GM12878 (cell line): ENCODE measurements around the gene LRRC30. TPM values are rescaled to one million over a fixed set of nuclear protein-coding genes. Genes with fewer than 3 reads are reported as not detected.

Experiments
- ATAC-seq: fragments of 200-7000 bp; cut with Tn5 transposase; 3 replicates; pipeline ENCODE4 v1.9.1; 2020; ENCODE audit warnings: mild to moderate bottlenecking, moderate library complexity
- BruUV-seq: library from RNA; stranded (reverse); fragments of 400-500 nt; replicated peaks from 2 replicates; lab custom pipeline; 2021; lab: Mats Ljungman, UMichigan
- CTCF ChIA-PET: fragments of 300-600 bp; sonication (Branson Sonifier 250); formaldehyde crosslinking; extraction: SDS; loops from one replicate; lab custom pipeline; 2021; ENCODE audit warnings: inconsistent platforms; lab: Yijun Ruan, JAX
- POLR2A ChIA-PET: fragments of 350-600 bp; formaldehyde crosslinking; extraction: SDS; loops from one replicate; lab custom pipeline; 2021; ENCODE audit warnings: inconsistent platforms; lab: Charles Lee
- RAD21 ChIA-PET: fragments of 300-600 bp; sonication (Branson Sonifier 250); formaldehyde crosslinking; loops from one replicate; lab custom pipeline; 2023; ENCODE audit warnings: antibody characterized with exemption; ENCODE audit not compliant: unreplicated experiment; lab: Charles Lee
- SMC1A ChIA-PET: fragments of 300-600 bp; sonication (Branson Sonifier 250); formaldehyde crosslinking; loops from one replicate; lab custom pipeline; 2023; ENCODE audit not compliant: unreplicated experiment, uncharacterized antibody; lab: Charles Lee
- DNase-seq: peaks from one replicate; pipeline ENCODE4 v3.0.0-alpha.2; 2011; ENCODE audit warnings: low read depth, low spot score
- FAIRE-seq: peaks from 3 replicates; lab custom pipeline; 2011; peaks lifted over from hg19 to GRCh38; lab: Jason Lieb, UNC
- H2AFZ ChIP-seq: 2 replicates; pipeline ENCODE4 v1.6.0; 2011; ENCODE audit warnings: low read depth, low read length, control low read depth; ENCODE audit not compliant: control insufficient read depth
- H3K27ac ChIP-seq: 2 replicates; pipeline ENCODE4 v1.5.1; 2011; ENCODE audit warnings: control low read depth; ENCODE audit not compliant: control insufficient read depth, insufficient read depth
- H3K27me3 ChIP-seq, 2 experiments: replicated peaks in 1 of 2; 2 replicates each; pipeline versions ENCODE4 v1.6.0 to v1.6.1; 2011; ENCODE audit warnings: low read length in 1 of 2; ENCODE audit not compliant: control insufficient read depth in 2 of 2, insufficient read depth in 2 of 2
- H3K36me3 ChIP-seq, 2 experiments: 2 replicates each; pipeline ENCODE4 v1.5.1; 2011; ENCODE audit warnings: low read length in 1 of 2; ENCODE audit not compliant: control insufficient read depth in 2 of 2, insufficient read depth in 2 of 2
- H3K4me1 ChIP-seq: 2 replicates; pipeline ENCODE4 v1.6.1; 2011; ENCODE audit warnings: mild to moderate bottlenecking, low read length, moderate library complexity, mixed read lengths; ENCODE audit not compliant: control insufficient read depth, insufficient read depth
- H3K4me2 ChIP-seq: 2 replicates; pipeline ENCODE4 v1.6.0; 2011; ENCODE audit warnings: control low read depth; ENCODE audit not compliant: control insufficient read depth, insufficient read depth
- H3K4me3 ChIP-seq: fragments of 200-600 bp; sonication (generic); 2 replicates; pipeline ENCODE4 v1.5.1; 2016
- H3K79me2 ChIP-seq: 2 replicates; pipeline ENCODE4 v1.6.0; 2011; ENCODE audit warnings: low read length; ENCODE audit not compliant: control insufficient read depth, insufficient read depth
- H3K9ac ChIP-seq: 2 replicates; pipeline ENCODE4 v1.8.0; 2011; ENCODE audit warnings: low read length, control low read depth, mixed read lengths; ENCODE audit not compliant: control insufficient read depth, insufficient read depth
- H3K9me3 ChIP-seq: replicated peaks from 3 replicates; pipeline ENCODE4 v1.5.1; 2011; ENCODE audit warnings: mild to moderate bottlenecking, low read length; ENCODE audit not compliant: control insufficient read depth, insufficient read depth
- H4K20me1 ChIP-seq: 2 replicates; pipeline ENCODE4 v1.6.0; 2011; ENCODE audit not compliant: control insufficient read depth, insufficient read depth
- BCLAF1 ChIP-seq: fragments of 450-650 bp; IDR thresholded peaks from 2 replicates; pipeline ENCODE4 v1.6.1; 2017; ENCODE audit warnings: antibody characterized with exemption, mild to moderate bottlenecking, moderate library complexity
- CHD1 ChIP-seq: IDR thresholded peaks from 2 replicates; pipeline ENCODE4 v1.6.1; 2012; ENCODE audit warnings: low read depth, low read length, improper control_type of control experiment
- DPF2 ChIP-seq: fragments of 450-650 bp; IDR thresholded peaks from 2 replicates; pipeline ENCODE4 v1.6.1; 2017; ENCODE audit warnings: mild to moderate bottlenecking
- EED ChIP-seq: sonication (generic); IDR thresholded peaks from 2 replicates; pipeline ENCODE4 v1.6.1; 2016; ENCODE audit warnings: antibody characterized with exemption, low read depth
- EP300 ChIP-seq, 2 experiments: fragments of 150-350 bp in 1 of 2; IDR thresholded peaks; 2 replicates each; pipeline ENCODE4 v1.6.1; 2011 to 2012; ENCODE audit warnings: low read depth in 2 of 2, low read length in 2 of 2, borderline replicate concordance in 1 of 2, improper control_type of control experiment in 1 of 2, inconsistent platforms in 1 of 2; ENCODE audit not compliant: control insufficient read depth in 1 of 2
- PRDM15 ChIP-seq: fragments of 450-650 bp; formaldehyde crosslinking; IDR thresholded peaks from 2 replicates; pipeline ENCODE4 v1.4.0; 2020; ENCODE audit warnings: mild to moderate bottlenecking, moderate library complexity
- STAT1 ChIP-seq: fragments of 450-650 bp; conservative IDR thresholded peaks from 2 replicates; pipeline ENCODE4 v1.6.1; 2014; ENCODE audit warnings: antibody characterized with exemption, mild to moderate bottlenecking
- ZBTB11 ChIP-seq: fragments of 450-650 bp; formaldehyde crosslinking; IDR thresholded peaks from 2 replicates; pipeline ENCODE4 v1.5.0; 2022; ENCODE audit warnings: mild to moderate bottlenecking, missing genetic modification characterization
- ZNF592 ChIP-seq: fragments of 450-650 bp; IDR thresholded peaks from 2 replicates; pipeline ENCODE4 v1.6.1; 2017; ENCODE audit warnings: mild to moderate bottlenecking, moderate library complexity
- WGBS: methylation state at CpG from one replicate; pipeline ENCODE4 v1.1.6; 2016; ENCODE audit warnings: low lambda C conversion rate; ENCODE audit not compliant: insufficient replicate concordance, insufficient coverage; ENCODE audit errors: missing lambda C conversion rate; 5-methylcytosine and 5-hydroxymethylcytosine counted together
- in situ Hi-C: fragments of 300-500 bp; cut with MboI; formaldehyde crosslinking; loops from 9 replicates; pipeline ENCODE4 v1.14.3; 2018; ENCODE audit warnings: mixed read lengths
- intact Hi-C: fragments of 100-400 bp; cut with micrococcal nuclease; formaldehyde crosslinking; loops from one replicate; pipeline ENCODE4 v1.14.2; 2022; ENCODE audit not compliant: unreplicated experiment
- polyA plus RNA-seq, 11 experiments: library from polyadenylated mRNA; depleted of rRNA in 4 of 11; unstranded in 6 of 11; stranded (reverse) in 5 of 11; fragments of >200 nt; fragmentation: Nextera tagmentation in 4 of 11; fragmentation: Illumina TruSeq in 1 of 11; extraction: Ambion mirVana in 4 of 11; extraction: Trizol in 1 of 11; gene quantifications; 1 replicate in 1 of 11; 2 replicates in 10 of 11; pipeline versions ENCODE4 v1.2.1 to v1.2.3, GENCODE V29; 2011 to 2016; ENCODE audit warnings: inconsistent platforms in 2 of 11, missing spikeins in 2 of 11, low read depth in 1 of 11
- total RNA-seq, 4 experiments: library from RNA; depleted of rRNA in 3 of 4; stranded (reverse); fragments of >200 nt in 3 of 4; fragmentation: Illumina TruSeq in 1 of 4; extraction: Trizol in 1 of 4; gene quantifications; 2 replicates each; pipeline versions ENCODE4 v1.2.1 to v1.2.3, GENCODE V29; 2013 to 2021

The LRRC30 gene
- total and polyA plus RNA-seq, 10 of the 15 experiments (the other 5 are each of a cell fraction or from before 2014, with no cell fraction given): not detected

GRCh38 chr18:7254163-7254562 is 23.3 kb downstream of the LRRC30 start:
- no peak overlapping the region for H3K9ac ChIP-seq
- ChIA-PET POLR2A (no interaction called here), RAD21 (no interaction called here), CTCF (no interaction called here), SMC1A (no interaction called here)
- intact Hi-C loops: no loop called here
- no peaks in the 10 kb centered on the region for H4K20me1 ChIP-seq
- H3K4me2 ChIP-seq: no peak overlapping the region
- no peak overlapping the region for H2AFZ ChIP-seq
- 70% methylated on average over 5 of the region's 5 CpGs for WGBS
- FAIRE-seq (no peak), ATAC-seq (no peak), DNase-seq (no peak)
- no peak for TF ChIP-seq ZNF592
- TF ChIP-seq DPF2: no peak
- no peak for TF ChIP-seq STAT1
- TF ChIP-seq PRDM15 (CRISPR knock-in tag): no peak
- no peak for TF ChIP-seq BCLAF1
- no peak for TF ChIP-seq EED
- TF ChIP-seq ZBTB11 (CRISPR knock-in tag): no peak
- TF ChIP-seq CHD1: no peak
- TF ChIP-seq EP300 (IDR thresholded peaks at IDR 0.05; ENCODE audit: borderline replicate concordance in 1 of 2, control insufficient read depth in 1 of 2, low read depth in 2 of 2, low read length in 2 of 2): no peak
- no peak overlapping the region for H3K4me3 ChIP-seq
- no peaks in the 10 kb centered on the region for H3K36me3 ChIP-seq
- in situ Hi-C loops: no loop called here
- no TSS peak for BruUV-seq
- no peaks in the 10 kb centered on the region for H3K27me3 ChIP-seq
- H3K4me1 ChIP-seq: no peaks in the 10 kb centered on the region
- no peaks in the 10 kb centered on the region for H3K79me2 ChIP-seq
- H3K27ac ChIP-seq: no peak overlapping the region
- H3K9me3 ChIP-seq: no peaks in the 10 kb centered on the region
